ENCODE results near the gene POLR1B. TPM values are rescaled to one million over a fixed set of nuclear protein-coding genes. Genes with fewer than 3 reads are reported as not detected.

The POLR1B gene
- total and polyA plus RNA-seq, 2 experiments from 2014 or later, result 15.4 to 58.3 TPM

DNA sequence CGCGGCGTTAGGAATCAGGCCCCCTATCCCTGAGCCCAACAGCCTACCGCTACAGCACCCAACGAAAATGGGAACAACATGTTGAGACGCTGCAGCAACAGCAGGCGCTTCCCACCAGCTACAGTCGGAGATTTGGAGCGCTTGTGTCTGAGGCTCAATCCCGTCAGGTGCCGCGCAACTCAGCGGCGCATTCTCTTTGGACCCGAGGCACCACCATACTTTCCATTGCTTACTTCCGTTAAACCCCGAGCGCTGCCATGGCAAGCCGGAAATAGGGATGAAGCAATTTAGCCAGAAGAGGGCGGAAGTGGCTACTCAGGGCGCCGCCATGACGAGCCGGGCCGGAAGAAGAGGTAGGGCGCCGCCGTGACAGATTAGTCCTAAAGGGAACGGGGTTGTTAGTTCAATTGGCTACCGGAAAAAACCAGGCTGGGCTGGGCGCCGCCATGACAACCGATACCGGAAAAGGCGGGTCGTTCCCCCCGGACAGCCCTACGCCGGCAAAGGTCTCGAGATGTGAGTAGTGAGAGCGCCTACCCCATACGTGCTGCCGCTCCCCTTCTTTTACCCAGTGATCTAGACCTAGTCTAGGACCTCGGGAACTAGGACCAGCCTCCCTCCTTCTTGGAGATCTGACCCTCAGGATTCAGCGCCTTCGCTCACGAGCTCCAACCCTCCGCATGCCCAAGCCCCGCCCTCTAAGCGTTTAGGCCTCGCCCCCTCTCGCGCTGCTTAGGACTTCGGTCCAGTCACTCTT, 42.0 kb downstream of the POLR1B start, which contains the start of gene CHCHD5:
Gene CHCHD5 (plus strand): TSS at position 476 of the 757 bp plus-strand sequence. CDS start 39 bp downstream, at position 515.
- DNase-seq (ENCODE audit: low spot score) (peak; percentile 97), ATAC-seq (peak; percentile 88)
- Mint-ChIP-seq H3K4me3 (peak within 1 kb of the TSS; percentile 90), H3K27ac (peak within 1 kb of the TSS; percentile 98), H3K27me3 (ENCODE audit: insufficient read depth, low read depth, poor library complexity) (peaks cover 14% of the 10 kb centered on the region), H3K9me3 (no peaks in the 10 kb centered on the region), H3K4me1 (peaks cover 20% of the 10 kb centered on the region), H3K36me3 (ENCODE audit: low read depth) (peaks cover 19% of the 10 kb centered on the region)
- H3F3A ChIP-seq (replicated peaks; ENCODE audit: low read depth), result peaks cover 9% of the 10 kb centered on the region; the same call in 1 of the 2 replicates
- no peaks in the 10 kb centered on the region for H3K36me3 ChIP-seq (ENCODE audit: insufficient read depth)
- H3K27ac ChIP-seq (ENCODE audit: low read depth), result peak within 1 kb of the TSS; percentile 90
- peak within 1 kb of the TSS; percentile 85 for H3K4me2 ChIP-seq
- no peaks in the 10 kb centered on the region; the same call in 1 of the 2 replicates for H3K79me2 ChIP-seq (replicated peaks; ENCODE audit: insufficient read depth)
- peaks cover 16% of the 10 kb centered on the region for H3K4me1 ChIP-seq (ENCODE audit: insufficient read depth)
- peak within 1 kb of the TSS; percentile 72 for H3K4me3 ChIP-seq
- H2AFZ ChIP-seq, result peak within 1 kb of the TSS; percentile 97
- H4K20me1 ChIP-seq (replicated peaks; ENCODE audit: insufficient read depth), result no peaks in the 10 kb centered on the region
- no peaks in the 10 kb centered on the region for H3K9me2 ChIP-seq (ENCODE audit: insufficient read depth)
- H3K27me3 ChIP-seq (ENCODE audit: insufficient read depth), result no peaks in the 10 kb centered on the region
- TF ChIP-seq ZNF114 (CRISPR knock-in tag; IDR thresholded peaks at IDR 0.05) (0 out of 2 replicates have a peak, but pooled peaks have one; percentile 35), JUNB (IDR thresholded peaks at IDR 0.05; ENCODE audit: unreplicated experiment) (no peak), CREB1 (CRISPR knock-in tag; IDR thresholded peaks at IDR 0.05; ENCODE audit: low read depth) (peak; percentile 80), EZH2phosphoT487 (IDR thresholded peaks at IDR 0.05; ENCODE audit: unreplicated experiment) (no peak), CTCF (conservative IDR thresholded peaks at IDR 0.05; ENCODE audit: low read depth in 2 of 2) (0 out of 4 replicates have a peak, but pooled peaks of 1 of the 2 experiments have one; percentile 5), NANOG (IDR thresholded peaks at IDR 0.05; ENCODE audit: borderline replicate concordance) (0 out of 2 replicates have a peak, but pooled peaks have one; percentile 21), STAT1 (IDR thresholded peaks at IDR 0.05; ENCODE audit: unreplicated experiment) (no peak), POLR2AphosphoS5 (IDR thresholded peaks at IDR 0.05; ENCODE audit: low read depth) (peak; percentile 72)
- TF ChIP-seq, protein P1, sequence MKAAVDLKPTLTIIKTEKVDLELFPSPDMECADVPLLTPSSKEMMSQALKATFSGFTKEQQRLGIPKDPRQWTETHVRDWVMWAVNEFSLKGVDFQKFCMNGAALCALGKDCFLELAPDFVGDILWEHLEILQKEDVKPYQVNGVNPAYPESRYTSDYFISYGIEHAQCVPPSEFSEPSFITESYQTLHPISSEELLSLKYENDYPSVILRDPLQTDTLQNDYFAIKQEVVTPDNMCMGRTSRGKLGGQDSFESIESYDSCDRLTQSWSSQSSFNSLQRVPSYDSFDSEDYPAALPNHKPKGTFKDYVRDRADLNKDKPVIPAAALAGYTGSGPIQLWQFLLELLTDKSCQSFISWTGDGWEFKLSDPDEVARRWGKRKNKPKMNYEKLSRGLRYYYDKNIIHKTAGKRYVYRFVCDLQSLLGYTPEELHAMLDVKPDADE (IDR thresholded peaks at IDR 0.05), result peak; percentile 94

GRCh38 chr2:112584891-112585250, 42.6 kb downstream of the POLR1B start:
- H3K27ac ChIP-seq (ENCODE audit: low read depth), result peak overlapping the region; percentile 73
- DNase-seq (ENCODE audit: low spot score) (no peak), ATAC-seq (peak; percentile 3)
- Mint-ChIP-seq H3K9me3 (no peaks in the 10 kb centered on the region), H3K36me3 (ENCODE audit: low read depth) (peaks cover 22% of the 10 kb centered on the region), H3K4me3 (peak overlapping the region; percentile 90), H3K4me1 (peaks cover 20% of the 10 kb centered on the region), H3K27ac (peak overlapping the region; percentile 98), H3K27me3 (ENCODE audit: insufficient read depth, low read depth, poor library complexity) (peaks cover 14% of the 10 kb centered on the region)
- peak overlapping the region; percentile 85 for H3K4me2 ChIP-seq
- no peaks in the 10 kb centered on the region; the same call in 1 of the 2 replicates for H3K79me2 ChIP-seq (replicated peaks; ENCODE audit: insufficient read depth)
- peaks cover 16% of the 10 kb centered on the region for H3K4me1 ChIP-seq (ENCODE audit: insufficient read depth)
- peak overlapping the region; percentile 33; the same call in 1 of the 2 replicates for H2AFZ ChIP-seq
- peaks cover 9% of the 10 kb centered on the region; the same call in 1 of the 2 replicates for H3F3A ChIP-seq (replicated peaks; ENCODE audit: low read depth)
- no peaks in the 10 kb centered on the region for H3K9me2 ChIP-seq (ENCODE audit: insufficient read depth)
- H3K4me3 ChIP-seq, result peak overlapping the region; percentile 72
- no peaks in the 10 kb centered on the region for H3K27me3 ChIP-seq (ENCODE audit: insufficient read depth)
- TF ChIP-seq POLR2AphosphoS5 (IDR thresholded peaks at IDR 0.05; ENCODE audit: low read depth), result peak; percentile 10
- no peak for TF ChIP-seq REST (IDR thresholded peaks at IDR 0.05; ENCODE audit: unreplicated experiment)
- no peaks in the 10 kb centered on the region for H4K20me1 ChIP-seq (replicated peaks; ENCODE audit: insufficient read depth)
- no peaks in the 10 kb centered on the region for H3K36me3 ChIP-seq (ENCODE audit: insufficient read depth)

All from GM23338 (cell line).